ENCODE data around the gene GDF15.
"Not testable (repeated sequence)": the region's sequence is repeated elsewhere in the genome, so short reads cannot be mapped to it uniquely, and the experiment has no call there.

The GDF15 gene

DNA sequence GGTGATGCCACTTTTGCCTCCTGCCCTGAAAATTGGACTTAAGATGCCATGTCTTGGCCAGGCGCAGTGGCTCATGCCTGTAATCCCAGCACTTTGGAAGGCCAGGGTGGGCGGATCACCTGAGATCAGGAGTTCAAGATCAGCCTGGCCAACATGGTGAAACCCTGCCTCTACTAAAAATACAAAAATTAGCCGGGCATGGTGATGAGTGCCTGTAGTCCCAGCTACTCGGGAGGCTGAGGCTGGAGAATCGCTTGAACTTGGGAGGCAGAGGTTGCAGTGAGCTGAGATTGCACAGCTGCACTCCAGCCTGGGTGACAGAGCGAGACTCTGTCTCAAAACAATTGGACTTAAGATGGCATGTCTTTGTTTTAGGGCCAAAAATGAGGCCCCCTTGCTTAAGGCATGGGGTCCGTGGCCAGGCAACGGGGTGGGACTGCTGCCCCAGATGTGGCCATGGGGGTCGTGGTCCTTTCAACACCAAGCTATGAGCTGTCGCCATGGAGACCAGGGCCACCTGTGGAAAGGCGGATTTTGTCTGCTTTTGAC lies 21.6 kb upstream of the GDF15 start:
- DNase-seq (ENCODE audit: low read depth) = not testable (repeated sequence)

DNA sequence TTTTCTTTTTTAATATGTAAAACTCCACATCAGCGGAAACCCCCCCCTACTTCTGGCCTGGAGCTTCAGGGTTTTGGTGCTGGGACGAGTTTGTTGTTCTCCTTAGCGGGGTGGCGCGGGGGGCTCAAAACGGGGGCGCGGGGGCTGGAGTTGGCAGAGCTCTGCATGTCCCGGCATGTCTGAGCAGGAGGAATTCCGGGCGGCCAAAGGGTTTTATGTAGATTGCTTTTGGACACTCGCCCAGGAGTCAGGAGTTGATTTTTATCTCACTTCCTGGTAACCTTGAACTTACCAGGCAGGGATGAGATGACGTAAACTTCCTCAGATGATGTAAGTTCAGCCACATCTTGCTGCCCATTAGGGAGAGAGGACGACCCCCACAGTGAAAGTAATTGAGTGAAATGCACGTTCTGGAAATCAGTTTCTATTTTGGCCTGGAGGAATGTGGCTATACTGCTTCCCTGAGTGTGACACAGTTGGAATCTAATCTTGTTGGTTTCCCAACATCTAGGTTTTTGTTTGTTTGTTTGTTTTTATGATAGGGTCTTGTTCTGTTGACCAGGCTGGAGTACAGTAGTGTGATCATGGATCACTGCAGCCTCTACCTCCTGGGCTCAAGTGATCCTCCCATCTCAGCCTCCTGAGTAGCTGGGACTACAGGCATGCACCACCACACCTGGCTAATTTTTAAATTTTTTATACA lies 21.0 kb upstream of the GDF15 start:
- no peak for DNase-seq (ENCODE audit: low read depth)

DNA sequence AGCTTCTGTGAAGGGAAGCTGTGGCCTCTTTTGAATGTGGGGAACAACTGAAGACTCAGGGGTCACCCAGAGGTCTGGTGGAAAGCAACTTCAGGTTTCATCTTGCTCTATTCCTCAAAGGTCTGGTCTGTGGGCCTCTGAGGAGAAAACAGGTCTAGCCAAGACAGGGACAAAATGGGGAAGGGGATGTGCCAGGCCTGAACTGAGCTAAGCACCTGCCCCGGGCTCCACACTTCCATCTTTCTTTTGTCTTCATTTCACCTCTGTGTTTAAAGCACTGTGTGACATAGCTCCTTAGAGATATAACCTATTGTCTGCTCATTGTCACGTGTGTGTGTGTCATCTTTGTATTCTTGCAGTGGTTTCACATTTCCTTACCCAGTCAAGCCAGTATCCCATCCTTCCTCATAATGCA lies 19.9 kb upstream of the GDF15 start:
- no peak for DNase-seq (ENCODE audit: low read depth)

DNA sequence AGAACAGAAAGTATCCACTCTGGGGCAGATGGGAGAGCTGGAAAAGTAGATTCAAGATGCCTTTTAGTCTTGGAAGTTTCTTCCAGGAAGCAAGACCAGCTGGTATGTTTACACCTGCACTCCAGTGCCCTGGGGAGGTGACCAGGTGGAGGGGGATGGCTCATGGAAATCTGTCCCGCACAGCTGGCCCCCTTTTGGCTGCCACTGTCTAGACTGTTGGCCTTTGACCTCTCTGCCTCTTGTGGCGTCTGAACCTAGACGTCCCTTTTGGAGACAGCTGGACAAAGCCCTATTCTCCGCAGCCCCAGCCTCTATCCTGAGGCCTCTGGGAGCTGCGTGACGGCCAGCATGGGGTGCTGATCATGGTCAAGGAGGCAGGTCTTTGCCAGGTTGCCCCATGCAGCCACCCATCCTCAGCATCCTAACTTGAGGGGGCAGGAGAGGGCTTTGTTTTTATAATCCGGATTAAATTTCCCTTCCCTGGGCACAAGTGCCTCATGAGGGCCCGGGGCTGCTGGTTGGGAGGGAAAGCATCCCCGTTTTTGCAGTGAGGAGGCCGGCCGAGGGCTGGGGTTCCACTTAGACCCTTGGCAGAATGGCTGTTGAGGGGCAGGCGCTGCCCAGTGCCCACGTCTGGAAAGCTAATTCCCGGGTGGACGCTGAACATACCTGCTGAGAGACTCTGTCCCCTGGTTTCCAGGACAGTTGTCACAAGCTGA lies 17.3 kb upstream of the GDF15 start:
- DNase-seq (ENCODE audit: low read depth) = no peak

DNA sequence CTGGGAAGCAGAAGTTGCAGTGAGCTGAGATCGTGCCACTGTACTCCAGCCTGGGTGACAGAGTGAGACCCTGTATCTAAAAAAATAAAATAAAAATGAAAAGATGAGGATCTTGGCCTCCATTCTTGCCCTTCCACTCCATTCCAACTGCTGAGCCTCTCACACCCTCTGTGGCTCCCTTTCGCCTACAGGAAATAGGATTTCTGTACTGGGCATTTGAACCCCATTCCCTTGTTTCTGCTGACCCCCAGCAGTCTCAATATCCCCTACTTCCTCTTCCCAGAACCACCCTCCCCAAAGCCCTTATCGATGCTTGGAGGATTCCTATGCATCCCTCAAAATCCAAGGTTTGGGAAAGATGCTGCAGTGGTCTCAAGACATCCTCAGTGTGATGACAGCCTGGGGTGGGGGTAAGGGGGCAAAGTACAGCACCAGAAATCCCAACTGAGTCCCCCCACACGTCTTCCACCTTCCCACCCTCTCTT lies 12.5 kb upstream of the GDF15 start:
- DNase-seq (ENCODE audit: low read depth) = no peak

DNA sequence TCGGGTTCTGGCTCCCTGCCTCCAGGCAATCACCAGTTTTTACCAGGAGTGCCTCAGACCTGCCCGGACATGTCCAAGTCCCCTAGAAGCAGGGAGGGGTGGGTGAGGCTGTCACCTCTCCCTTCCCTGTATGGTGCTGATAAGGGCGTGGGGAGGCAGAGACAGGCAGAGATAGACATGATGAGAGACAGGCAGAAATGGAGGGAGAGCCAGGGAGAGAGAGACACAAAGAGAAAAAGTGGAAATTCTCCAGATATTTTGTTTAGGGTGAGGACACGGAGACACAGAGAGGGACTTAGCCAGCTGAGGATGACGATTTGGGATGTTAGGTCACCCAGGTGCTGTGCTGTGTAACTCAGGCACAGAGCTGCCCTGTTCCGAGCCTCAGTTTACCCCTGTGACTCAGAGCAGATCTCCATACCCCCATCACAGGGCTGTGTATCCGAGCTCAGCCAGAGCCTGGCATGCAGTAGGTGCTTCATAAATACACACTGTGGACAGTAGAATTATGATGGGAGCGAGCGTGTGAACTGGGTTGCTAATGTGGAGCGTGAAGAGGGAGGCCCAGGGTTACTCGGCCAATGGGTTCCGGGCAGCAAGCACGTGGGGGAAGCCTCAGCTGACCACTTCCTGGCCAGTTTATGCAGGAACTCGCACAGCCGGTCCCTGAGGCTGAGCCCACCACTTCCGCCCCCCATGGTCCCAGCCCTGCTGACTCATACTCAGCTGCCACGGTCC lies 11.9 kb upstream of the GDF15 start:
- DNase-seq (ENCODE audit: low read depth) = peak; percentile 20

DNA sequence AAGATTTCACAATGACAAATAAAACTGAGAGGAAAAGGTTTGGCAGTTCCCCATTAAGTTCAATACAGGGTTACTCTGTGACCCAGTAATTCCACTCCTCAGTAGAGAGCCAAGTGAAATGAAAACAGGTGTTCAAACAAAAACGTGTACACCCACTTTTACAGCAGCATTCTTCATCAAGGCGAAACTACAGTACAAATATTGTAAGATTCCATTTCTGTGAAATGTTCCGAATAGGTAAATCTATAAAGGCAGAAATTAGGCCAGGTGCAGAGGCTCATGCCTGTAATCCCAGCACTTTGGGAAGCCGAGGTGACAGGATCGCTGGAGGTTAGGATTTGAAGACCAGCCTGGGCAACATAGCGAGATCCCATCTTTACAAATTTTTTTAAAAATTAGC lies 8.9 kb upstream of the GDF15 start:
- no peak for DNase-seq (ENCODE audit: low read depth)

DNA sequence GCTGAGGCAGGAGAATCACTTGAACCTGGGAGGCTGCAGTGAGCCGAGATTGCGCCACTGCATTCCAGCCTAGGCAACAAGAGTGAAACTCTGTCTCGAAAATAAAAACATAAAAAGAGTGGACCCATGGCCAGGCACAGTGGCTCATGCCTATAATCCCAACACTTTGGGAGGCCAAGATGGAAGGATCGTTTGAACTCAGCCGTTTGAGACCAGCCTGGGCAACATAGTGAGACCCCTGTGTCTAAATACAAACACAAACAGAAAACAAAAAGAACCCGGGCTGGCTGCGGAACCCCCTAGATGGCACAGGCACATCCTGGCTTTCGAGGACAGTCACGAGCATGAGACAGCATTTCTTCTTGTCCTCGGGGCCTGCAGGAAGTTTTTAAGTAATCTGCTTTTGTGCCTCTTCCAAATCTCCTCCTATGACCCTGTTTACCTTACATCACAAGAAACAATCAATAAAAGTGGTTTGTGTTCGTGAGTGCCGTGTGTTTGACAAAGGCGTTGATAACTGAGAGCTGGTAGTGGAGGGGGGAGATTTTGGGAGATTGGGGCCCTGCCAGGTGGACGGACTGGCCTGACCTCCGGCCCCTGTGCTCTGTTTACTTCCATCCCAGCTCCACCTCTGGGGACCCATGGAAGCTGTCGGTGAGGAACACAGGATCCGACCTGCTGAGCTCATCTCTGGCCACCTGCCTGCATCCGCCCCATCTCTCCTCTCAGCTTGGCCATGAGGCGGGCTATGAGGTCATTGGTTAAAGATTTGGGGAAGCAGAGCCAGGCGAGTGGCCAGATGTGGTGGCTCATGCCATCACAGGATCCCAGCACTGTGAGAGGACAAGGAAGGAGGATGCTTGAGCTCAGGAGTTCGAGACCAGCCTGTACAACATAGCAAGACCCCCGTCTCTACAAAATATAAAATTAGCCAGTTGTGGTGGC lies 5.9 kb upstream of the GDF15 start:
- DNase-seq (ENCODE audit: low read depth) = no peak

DNA sequence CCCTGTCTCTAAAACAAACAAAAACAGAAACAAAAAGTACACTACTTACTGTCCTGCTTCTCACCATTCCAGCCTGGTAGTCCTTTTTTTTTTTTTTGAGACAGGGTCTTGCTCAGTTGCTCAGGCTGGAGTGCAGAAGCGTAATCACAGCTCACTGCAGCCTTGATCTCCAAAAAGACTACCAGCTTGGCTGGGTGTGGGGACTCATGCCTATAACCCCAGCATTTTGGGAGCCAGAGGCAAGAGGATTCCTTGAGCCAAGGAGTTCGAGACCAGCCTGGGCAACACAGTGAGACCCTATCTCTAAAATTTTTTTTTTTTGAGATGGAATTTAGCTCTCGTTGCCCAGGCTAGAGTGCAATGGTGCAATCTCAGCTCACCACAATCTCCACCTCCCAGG lies 5.1 kb upstream of the GDF15 start:
- no peak for DNase-seq (ENCODE audit: low read depth)

DNA sequence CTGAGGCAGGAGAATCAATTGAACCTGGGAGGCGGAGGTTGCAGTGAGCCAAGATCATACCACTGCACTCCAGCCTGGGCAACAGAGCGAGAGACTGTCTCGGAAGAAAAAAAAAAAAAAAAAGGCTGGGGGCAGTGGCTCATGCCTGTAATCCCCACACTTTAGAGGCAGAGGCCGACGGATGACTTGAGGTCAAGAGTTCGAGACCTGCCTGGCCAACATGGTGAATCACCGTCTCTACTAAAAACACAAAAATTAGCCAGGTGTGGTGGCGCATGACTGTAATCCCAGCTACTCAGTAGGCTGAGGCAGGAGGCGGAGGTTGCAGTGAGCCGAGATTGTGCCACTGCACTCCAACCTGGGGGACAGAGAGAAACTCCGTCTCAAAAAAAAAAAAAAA lies 2.3 kb upstream of the GDF15 start:
- not testable (repeated sequence) for DNase-seq (ENCODE audit: low read depth)

DNA sequence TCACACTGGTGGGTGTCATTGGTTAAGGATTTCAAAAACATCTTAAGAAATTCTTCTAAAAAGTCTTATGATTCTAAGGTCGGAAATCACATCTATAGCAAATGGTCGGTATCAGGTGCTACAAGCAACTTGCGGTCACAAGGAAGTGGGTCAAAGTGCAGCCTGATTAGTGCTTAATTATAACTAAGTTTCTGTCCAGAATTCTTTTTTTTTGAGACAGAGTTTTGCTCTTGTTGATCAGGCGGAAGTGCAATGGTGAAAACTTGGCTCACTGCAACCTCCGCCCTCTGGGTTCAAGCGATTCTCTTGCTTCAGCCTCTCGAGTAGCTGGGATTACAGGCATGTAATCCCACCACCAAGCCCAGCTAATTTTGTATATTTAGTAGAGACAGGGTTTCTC lies 1.2 kb upstream of the GDF15 start:
- no peak for DNase-seq (ENCODE audit: low read depth)

DNA sequence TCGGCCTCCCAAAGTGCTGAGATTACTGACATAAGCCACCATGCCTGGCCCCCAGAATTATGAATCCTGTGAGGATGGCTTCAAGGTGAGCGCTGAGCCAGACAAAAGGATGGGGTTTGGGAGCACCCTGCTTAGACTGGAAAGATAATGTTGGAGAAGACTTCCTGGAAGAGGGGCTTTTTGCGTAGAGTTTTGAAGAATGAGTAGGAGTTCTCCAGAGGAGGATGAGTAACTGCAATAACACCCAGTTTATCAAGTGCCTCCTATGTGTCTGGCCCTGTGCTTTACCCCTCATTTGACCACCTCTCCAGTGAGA lies 641 bp upstream of the GDF15 start:
- no peak for DNase-seq (ENCODE audit: low read depth)

DNA sequence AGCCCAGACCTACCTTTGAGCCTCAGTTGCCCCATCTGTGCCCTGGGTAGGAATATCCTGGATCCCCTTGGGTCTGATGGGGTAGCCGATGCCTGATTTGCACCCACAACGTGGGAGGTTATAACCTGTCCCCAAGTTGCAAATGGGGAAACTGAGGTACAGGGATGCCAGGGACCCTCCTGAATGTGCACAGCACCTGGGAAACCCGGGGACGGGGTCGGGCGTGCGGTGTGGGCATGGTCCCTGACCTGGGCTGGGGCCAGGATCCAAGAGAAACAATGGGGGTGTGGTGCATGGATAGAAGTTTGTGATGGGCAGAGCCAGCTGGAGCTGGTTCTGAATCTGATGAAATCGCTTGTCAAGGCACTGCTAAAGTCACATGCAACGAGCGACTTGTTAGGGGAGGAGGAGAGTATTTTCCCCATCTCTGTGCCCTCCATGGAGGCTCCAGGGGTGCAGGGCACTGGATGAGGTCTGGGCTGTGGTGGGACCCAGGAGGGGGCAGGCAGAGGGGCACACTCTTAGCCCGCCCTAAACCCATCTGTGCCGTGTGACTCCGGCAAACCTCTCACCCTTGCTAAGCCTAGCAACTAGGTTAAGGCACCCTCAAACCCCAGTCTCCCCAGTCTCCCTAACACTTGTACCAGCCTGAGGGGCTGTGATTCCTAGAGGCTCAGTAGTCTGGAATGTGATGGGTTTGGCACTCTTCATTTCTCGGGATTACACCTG lies 749 bp downstream of the GDF15 start:
- DNase-seq (ENCODE audit: low read depth) = no peak

DNA sequence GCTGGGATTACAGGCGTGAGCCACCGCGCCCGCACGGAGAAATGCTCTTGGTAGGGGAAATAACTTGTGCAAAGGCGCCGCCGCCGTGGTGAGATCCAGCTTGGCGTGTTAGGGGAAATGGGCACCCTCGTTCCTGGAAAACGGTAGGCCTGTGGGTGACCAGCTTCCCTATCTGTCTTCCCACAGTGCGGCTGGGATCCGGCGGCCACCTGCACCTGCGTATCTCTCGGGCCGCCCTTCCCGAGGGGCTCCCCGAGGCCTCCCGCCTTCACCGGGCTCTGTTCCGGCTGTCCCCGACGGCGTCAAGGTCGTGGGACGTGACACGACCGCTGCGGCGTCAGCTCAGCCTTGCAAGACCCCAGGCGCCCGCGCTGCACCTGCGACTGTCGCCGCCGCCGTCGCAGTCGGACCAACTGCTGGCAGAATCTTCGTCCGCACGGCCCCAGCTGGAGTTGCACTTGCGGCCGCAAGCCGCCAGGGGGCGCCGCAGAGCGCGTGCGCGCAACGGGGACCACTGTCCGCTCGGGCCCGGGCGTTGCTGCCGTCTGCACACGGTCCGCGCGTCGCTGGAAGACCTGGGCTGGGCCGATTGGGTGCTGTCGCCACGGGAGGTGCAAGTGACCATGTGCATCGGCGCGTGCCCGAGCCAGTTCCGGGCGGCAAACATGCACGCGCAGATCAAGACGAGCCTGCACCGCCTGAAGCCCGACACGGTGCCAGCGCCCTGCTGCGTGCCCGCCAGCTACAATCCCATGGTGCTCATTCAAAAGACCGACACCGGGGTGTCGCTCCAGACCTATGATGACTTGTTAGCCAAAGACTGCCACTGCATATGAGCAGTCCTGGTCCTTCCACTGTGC lies 2.4 kb downstream of the GDF15 start:
- DNase-seq (ENCODE audit: low read depth) = peak; percentile 72

DNA sequence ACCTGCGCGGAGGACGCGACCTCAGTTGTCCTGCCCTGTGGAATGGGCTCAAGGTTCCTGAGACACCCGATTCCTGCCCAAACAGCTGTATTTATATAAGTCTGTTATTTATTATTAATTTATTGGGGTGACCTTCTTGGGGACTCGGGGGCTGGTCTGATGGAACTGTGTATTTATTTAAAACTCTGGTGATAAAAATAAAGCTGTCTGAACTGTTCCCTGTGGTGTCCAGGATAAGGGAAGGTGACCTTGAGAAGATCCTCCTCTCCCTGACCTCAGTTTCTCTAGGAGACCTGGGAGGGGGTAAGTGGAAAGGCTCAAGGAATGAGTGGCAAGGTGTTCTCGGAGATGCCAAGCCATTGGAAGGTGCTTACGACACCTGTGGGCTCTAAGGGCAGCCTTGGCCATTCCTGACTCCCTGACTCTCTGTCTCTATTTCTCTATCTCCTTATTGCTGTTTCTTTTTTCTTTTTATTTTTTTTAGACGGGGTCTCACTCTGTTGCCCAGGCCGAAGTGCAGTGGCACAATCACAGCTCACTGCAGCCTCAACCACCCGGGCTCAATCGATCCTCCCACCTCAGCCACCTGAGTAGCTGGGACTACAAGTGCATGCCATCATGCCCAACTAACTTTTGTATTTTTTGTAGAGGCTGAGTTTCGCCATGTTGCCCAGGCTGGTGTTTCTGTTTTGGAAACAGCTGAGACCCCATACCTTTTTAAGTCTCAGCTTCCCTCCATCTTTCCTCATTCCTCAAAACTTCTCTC lies 3.2 kb downstream of the GDF15 start:
- no peak for DNase-seq (ENCODE audit: low read depth)

DNA sequence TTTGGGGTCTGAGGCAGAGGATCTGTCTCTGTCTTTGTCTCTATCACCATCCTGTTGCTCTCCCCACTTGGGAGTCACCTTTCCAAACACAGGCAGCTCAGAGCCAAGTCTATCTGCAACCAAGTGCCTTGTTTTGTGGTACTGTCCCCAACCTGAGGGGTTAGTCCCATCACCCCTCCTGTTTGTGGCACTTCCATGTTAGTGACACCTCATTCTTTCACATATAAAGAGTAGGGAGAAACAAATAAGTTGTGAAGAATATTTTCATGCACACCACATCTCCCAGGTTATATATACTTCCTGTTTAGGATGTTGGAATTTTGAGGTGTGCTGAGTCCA lies 3.7 kb downstream of the GDF15 start:
- DNase-seq (ENCODE audit: low read depth) = no peak

DNA sequence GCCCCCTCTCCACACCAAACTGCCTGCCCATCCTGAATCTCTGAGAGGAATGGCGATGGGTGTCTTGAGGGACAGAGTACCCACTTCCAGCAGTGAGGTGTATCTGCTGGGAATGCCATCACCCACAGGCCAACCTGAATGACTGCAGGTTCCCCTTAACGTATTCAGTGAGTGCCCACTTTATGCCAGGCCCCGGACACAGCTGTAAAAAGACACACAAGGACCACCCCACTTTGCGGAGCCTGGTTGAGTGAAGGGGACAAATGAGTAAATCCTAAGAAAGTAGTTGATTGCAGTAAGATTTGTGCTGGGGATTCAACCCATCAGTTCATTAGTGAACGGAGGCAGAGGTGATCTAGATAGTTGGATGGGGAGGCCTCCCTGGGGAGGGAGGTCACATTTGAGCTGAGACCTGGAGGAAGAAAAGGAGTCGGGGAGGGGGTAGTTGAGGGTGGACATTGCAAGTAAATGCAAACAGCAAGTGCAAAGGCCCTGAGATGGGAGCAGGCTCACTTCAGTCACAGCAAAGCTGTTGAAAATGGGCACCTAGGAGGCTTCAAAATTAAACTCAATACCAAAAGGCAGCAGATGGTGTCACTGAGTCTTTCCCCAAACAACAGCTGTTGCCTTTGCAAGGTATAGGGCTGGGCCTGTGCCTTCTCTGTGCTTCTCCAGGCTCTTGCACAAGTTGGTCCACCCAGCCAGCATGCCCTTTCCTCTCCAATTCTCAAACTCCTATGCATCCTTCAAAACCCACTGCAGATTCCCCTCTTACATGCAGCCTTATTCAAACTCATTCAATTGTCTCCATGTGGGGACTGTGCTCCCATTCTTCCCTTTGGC lies 4.3 kb downstream of the GDF15 start:
- no peak for DNase-seq (ENCODE audit: low read depth)

DNA sequence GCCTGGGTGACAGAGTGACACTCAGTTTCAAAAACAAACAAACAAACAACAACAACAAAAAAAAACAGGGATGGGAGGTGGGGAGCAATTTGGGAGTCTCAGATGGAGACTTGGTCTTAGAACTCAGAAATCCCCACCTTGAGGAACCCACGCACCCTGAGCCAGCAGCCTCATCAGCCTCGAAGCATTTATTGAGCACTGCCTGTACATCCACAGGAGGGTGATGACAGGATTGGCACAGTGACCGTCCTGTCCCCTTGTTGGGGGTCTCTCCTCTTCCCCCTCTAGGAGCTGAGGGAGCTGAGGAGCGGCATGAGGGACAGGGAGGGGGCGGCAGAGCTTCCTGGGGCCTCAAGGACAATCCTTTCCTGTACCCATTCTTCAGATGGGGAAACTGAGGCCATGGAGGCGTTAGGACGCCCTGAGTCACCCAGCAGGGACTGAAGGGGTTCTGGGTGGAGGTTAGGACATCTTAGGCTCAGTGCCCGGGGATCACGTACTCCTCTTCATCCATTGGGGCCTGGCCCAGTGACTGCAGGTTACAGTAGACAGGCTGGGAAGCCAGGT lies 5.6 kb downstream of the GDF15 start:
- DNase-seq (ENCODE audit: low read depth) = no peak

All from activated T-cell treated with anti-CD3 and anti-CD28 coated beads for 1 hour (primary cell).